C4-2B (cell line): ENCODE results near the gene COMTD1.

ENCODE experiments used
- ZFX ChIP-seq: fragments of 450-650 bp; IDR thresholded peaks from 2 replicates; pipeline ENCODE4 v1.6.1; 2017
- TF ChIP-seq, protein P1 (sequence below): fragments of 450-650 bp; conservative IDR thresholded peaks from 2 replicates; pipeline ENCODE4 v1.5.1; 2017; ENCODE audit warnings: mild to moderate bottlenecking

DNA sequence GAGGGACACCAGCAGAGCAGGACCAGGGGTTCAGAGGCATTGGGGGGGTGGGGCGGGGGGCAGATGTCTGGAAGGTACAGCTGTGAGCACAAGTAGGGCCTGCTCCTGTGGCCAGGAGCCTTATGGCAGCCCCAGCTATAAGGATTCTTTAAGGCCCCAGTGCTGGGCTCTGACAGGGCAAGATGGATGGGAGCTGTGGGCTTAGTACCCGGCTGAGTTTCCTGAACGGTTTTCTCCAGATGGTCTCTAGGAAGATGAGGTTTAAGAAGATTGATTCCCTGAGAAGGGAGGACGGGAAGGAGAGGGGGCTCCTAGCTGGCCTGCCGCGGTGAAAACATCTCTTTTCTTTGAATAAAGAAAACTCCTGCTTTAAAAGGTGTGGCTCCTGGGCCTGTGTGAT lies 30.1 kb upstream of the COMTD1 start:
- TF ChIP-seq, protein P1, sequence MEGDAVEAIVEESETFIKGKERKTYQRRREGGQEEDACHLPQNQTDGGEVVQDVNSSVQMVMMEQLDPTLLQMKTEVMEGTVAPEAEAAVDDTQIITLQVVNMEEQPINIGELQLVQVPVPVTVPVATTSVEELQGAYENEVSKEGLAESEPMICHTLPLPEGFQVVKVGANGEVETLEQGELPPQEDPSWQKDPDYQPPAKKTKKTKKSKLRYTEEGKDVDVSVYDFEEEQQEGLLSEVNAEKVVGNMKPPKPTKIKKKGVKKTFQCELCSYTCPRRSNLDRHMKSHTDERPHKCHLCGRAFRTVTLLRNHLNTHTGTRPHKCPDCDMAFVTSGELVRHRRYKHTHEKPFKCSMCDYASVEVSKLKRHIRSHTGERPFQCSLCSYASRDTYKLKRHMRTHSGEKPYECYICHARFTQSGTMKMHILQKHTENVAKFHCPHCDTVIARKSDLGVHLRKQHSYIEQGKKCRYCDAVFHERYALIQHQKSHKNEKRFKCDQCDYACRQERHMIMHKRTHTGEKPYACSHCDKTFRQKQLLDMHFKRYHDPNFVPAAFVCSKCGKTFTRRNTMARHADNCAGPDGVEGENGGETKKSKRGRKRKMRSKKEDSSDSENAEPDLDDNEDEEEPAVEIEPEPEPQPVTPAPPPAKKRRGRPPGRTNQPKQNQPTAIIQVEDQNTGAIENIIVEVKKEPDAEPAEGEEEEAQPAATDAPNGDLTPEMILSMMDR, result no peak
- no peak for TF ChIP-seq ZFX
